HepG2 (cell line): ENCODE data around the gene YEATS2. TPM values are rescaled to one million over a fixed set of nuclear protein-coding genes. Genes with fewer than 3 reads are reported as not detected.

ENCODE experiments used
- ATAC-seq: fragments of 200-7000 bp; cut with Tn5 transposase; 3 replicates; pipeline ENCODE4 v1.9.1; 2020; ENCODE audit warnings: mild to moderate bottlenecking, moderate library complexity
- BruUV-seq: library from RNA; stranded (reverse); fragments of 400-500 nt; replicated peaks from 2 replicates; lab custom pipeline; 2021; lab: Mats Ljungman, UMichigan
- CTCF ChIA-PET: fragments of 300-600 bp; formaldehyde crosslinking; extraction: SDS; loops from one replicate; lab custom pipeline; 2021; ENCODE audit warnings: low total read pairs, inconsistent platforms, low intra/inter-chr PET ratio; lab: Yijun Ruan, JAX
- POLR2A ChIA-PET: fragments of 350-600 bp; sonication (Branson Sonifier 250); formaldehyde crosslinking; loops from one replicate; lab custom pipeline; 2020; ENCODE audit warnings: antibody characterized with exemption, inconsistent platforms; lab: Yijun Ruan, JAX
- DNase-seq: peaks from one replicate; pipeline ENCODE4 v3.0.0-alpha.2; 2015; ENCODE audit warnings: low spot score
- FAIRE-seq: peaks from 3 replicates; lab custom pipeline; 2011; peaks lifted over from hg19 to GRCh38; lab: Jason Lieb, UNC
- H2AFZ ChIP-seq: one replicate; pipeline ENCODE4 v1.6.1; 2011; ENCODE audit warnings: low read length, inconsistent platforms
- H3K27ac ChIP-seq: fragments of 300-600 bp; 3 replicates; pipeline ENCODE4 v1.8.0; 2011; ENCODE audit warnings: mixed run types, mild to moderate bottlenecking, mixed read lengths, low read length, inconsistent platforms; ENCODE audit not compliant: insufficient read depth; ENCODE audit errors: extremely low read length
- H3K27me3 ChIP-seq, 2 experiments: fragments of 200-600 bp in 1 of 2; 2 replicates in 1 of 2; 3 replicates in 1 of 2; pipeline versions ENCODE4 v1.6.0 to v1.8.0; 2011; ENCODE audit warnings: low read length in 2 of 2, mild to moderate bottlenecking in 2 of 2, moderate library complexity in 2 of 2, inconsistent platforms in 1 of 2; ENCODE audit not compliant: insufficient read depth in 2 of 2, control insufficient read depth in 1 of 2
- H3K36me3 ChIP-seq, 2 experiments: fragments of 200-600 bp in 1 of 2; replicated peaks in 1 of 2; 2 replicates in 1 of 2; 3 replicates in 1 of 2; pipeline versions ENCODE4 v1.5.1 to v1.8.0; 2011; ENCODE audit warnings: low read length in 2 of 2, inconsistent platforms in 1 of 2; ENCODE audit not compliant: insufficient read depth in 2 of 2, control insufficient read depth in 1 of 2
- H3K4me1 ChIP-seq: 2 replicates; pipeline ENCODE4 v1.5.1; 2012; ENCODE audit warnings: low read length, inconsistent platforms; ENCODE audit not compliant: insufficient read depth
- H3K4me2 ChIP-seq: 2 replicates; pipeline ENCODE4 v1.6.0; 2011; ENCODE audit warnings: low read depth, low read length, inconsistent platforms
- H3K4me3 ChIP-seq, 3 experiments: fragments of 200-600 bp in 1 of 3; sonication (generic), shearing (Covaris generic) in 1 of 3; replicated peaks in 1 of 3; 2 replicates each; pipeline ENCODE4 v1.5.1; 2011 to 2016; ENCODE audit warnings: low read length in 3 of 3, inconsistent platforms in 2 of 3, low read depth in 2 of 3, mild to moderate bottlenecking in 2 of 3, control low read depth in 1 of 3, mixed read lengths in 1 of 3; ENCODE audit not compliant: insufficient read depth in 1 of 3
- H3K79me2 ChIP-seq: one replicate; pipeline ENCODE4 v1.6.1; 2011; ENCODE audit warnings: low read length, inconsistent platforms; ENCODE audit not compliant: insufficient read depth
- H3K9ac ChIP-seq: 2 replicates; pipeline ENCODE4 v1.6.0; 2011; ENCODE audit warnings: mild to moderate bottlenecking, low read depth, low read length, inconsistent platforms; ENCODE audit not compliant: insufficient read depth
- H3K9me3 ChIP-seq: 2 replicates; pipeline ENCODE4 v1.5.1; 2012; ENCODE audit warnings: mild to moderate bottlenecking, low read length
- H4K20me1 ChIP-seq: 2 replicates; pipeline ENCODE4 v1.6.0; 2011; ENCODE audit warnings: inconsistent platforms, mild to moderate bottlenecking, low read length, moderate library complexity; ENCODE audit not compliant: insufficient read depth
- ARHGAP35 ChIP-seq: sonication (generic); formaldehyde crosslinking; IDR thresholded peaks from 2 replicates; pipeline ENCODE4 v1.9.0; 2022; ENCODE audit warnings: mild to moderate bottlenecking, inconsistent platforms, moderate library complexity, missing genetic modification reagents, borderline replicate concordance
- FOXM1 ChIP-seq: sonication (generic); formaldehyde crosslinking; IDR thresholded peaks from 2 replicates; pipeline ENCODE4 v1.5.0; 2020; ENCODE audit warnings: missing genetic modification reagents
- GABPA ChIP-seq, 2 experiments: IDR thresholded peaks; 2 replicates each; pipeline ENCODE4 v1.6.1; 2011 to 2016; ENCODE audit warnings: low read depth in 2 of 2, low read length in 1 of 2, missing biosample characterization in 1 of 2, missing genetic modification characterization in 1 of 2
- ISX ChIP-seq: sonication (generic); formaldehyde crosslinking; conservative IDR thresholded peaks from 2 replicates; pipeline ENCODE4 v1.5.0; 2020; ENCODE audit warnings: missing genetic modification reagents
- KDM6A ChIP-seq: IDR thresholded peaks from 2 replicates; pipeline ENCODE4 v1.6.1; 2016; ENCODE audit warnings: low read depth
- MLX ChIP-seq: IDR thresholded peaks from 2 replicates; pipeline ENCODE4 v1.6.1; 2016
- PCBP1 ChIP-seq: fragments of 200-400 bp; formaldehyde crosslinking; IDR thresholded peaks from 2 replicates; pipeline ENCODE4 v1.6.1; 2017; ENCODE audit warnings: mild to moderate bottlenecking, low read depth, low read length, borderline replicate concordance
- TAF1 ChIP-seq: sonication (generic); formaldehyde crosslinking; IDR thresholded peaks from 2 replicates; pipeline ENCODE4 v1.4.0; 2020; ENCODE audit warnings: missing genetic modification reagents
- ZBTB39 ChIP-seq: sonication (generic); formaldehyde crosslinking; IDR thresholded peaks from 2 replicates; pipeline ENCODE4 v1.5.0; 2020; ENCODE audit warnings: missing genetic modification reagents
- ZNF253 ChIP-seq: sonication (generic); formaldehyde crosslinking; IDR thresholded peaks from 2 replicates; pipeline ENCODE4 v1.8.0; 2022; ENCODE audit warnings: mild to moderate bottlenecking, missing genetic modification reagents, borderline replicate concordance
- ZNF432 ChIP-seq: sonication (generic); formaldehyde crosslinking; IDR thresholded peaks from 2 replicates; pipeline ENCODE4 v1.5.0; 2020; ENCODE audit warnings: missing genetic modification reagents, mild to moderate bottlenecking, borderline replicate concordance
- ZNF564 ChIP-seq: sonication (generic); formaldehyde crosslinking; IDR thresholded peaks from 2 replicates; pipeline ENCODE4 v1.8.1; 2023; ENCODE audit warnings: mild to moderate bottlenecking, missing genetic modification reagents
- ZNF687 ChIP-seq: sonication (generic); formaldehyde crosslinking; IDR thresholded peaks from 2 replicates; pipeline ENCODE4 v1.5.1; 2020; ENCODE audit warnings: mild to moderate bottlenecking, missing genetic modification reagents, moderate library complexity
- WGBS: methylation state at CpG from one replicate; pipeline ENCODE4 v1.1.6; 2017; ENCODE audit warnings: low lambda C conversion rate; 5-methylcytosine and 5-hydroxymethylcytosine counted together
- in situ Hi-C: cut with HindIII; loops from 2 replicates; pipeline ENCODE4 v1.10.0; 2017; ENCODE audit warnings: low pct_unique_long_range_greater_than_20kb; ENCODE audit not compliant: extremely low pct_ligation_motif_present
- intact Hi-C: fragments of 100-400 bp; cut with micrococcal nuclease; formaldehyde crosslinking; loops from one replicate; pipeline ENCODE4 v1.10.0; 2022; ENCODE audit not compliant: unreplicated experiment
- polyA plus RNA-seq, 8 experiments: library from polyadenylated mRNA; depleted of rRNA in 3 of 8; stranded (reverse) in 7 of 8; unstranded in 1 of 8; fragments of >200 nt; fragmentation: Illumina TruSeq in 4 of 8; extraction: Trizol in 4 of 8; gene quantifications; 2 replicates each; pipeline versions ENCODE4 v1.2.1 to v1.2.3, GENCODE V29; 2011 to 2016; ENCODE audit warnings: low read depth in 4 of 8, missing spikeins in 1 of 8, mixed read lengths in 1 of 8; ENCODE audit not compliant: insufficient read depth in 1 of 8
- total RNA-seq, 5 experiments: library from RNA; depleted of rRNA; stranded (reverse); fragments of >200 nt; fragmentation: Illumina TruSeq; extraction: Trizol; gene quantifications; 2 replicates each; pipeline ENCODE4 v1.2.3, GENCODE V29; 2016; ENCODE audit warnings: low read depth in 1 of 5
- TF ChIP-seq, protein P1 (sequence below): sonication (generic); formaldehyde crosslinking; IDR thresholded peaks from 2 replicates; pipeline ENCODE4 v1.9.0; 2021; ENCODE audit warnings: missing genetic modification reagents, mild to moderate bottlenecking, borderline replicate concordance
- TF ChIP-seq, protein P2 (sequence below): sonication (generic); formaldehyde crosslinking; IDR thresholded peaks from 2 replicates; pipeline ENCODE4 v1.5.1; 2020; ENCODE audit warnings: mild to moderate bottlenecking, moderate library complexity, missing genetic modification reagents

Gene YEATS2
- total and polyA plus RNA-seq, 2 of the 13 experiments (the other 11 are each of a cell fraction or from before 2014, with no cell fraction given) = 18.6 to 33.7 TPM

DNA sequence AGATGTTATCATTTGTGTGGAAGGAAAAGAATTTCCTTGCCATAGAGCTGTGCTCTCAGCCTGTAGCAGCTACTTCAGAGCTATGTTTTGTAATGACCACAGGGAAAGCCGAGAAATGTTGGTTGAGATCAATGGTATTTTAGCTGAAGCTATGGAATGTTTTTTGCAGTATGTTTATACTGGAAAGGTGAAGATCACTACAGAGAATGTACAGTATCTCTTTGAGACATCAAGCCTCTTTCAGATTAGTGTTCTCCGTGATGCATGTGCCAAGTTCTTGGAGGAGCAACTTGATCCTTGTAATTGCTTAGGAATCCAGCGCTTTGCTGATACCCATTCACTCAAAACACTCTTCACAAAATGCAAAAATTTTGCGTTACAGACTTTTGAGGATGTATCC is 47.0 kb upstream of the YEATS2 start:
- Histone ChIP-seq H4K20me1 (no peaks in the 10 kb centered on the region), H3K4me3 (no peak overlapping the region), H2AFZ (no peak overlapping the region)
- POLR2A ChIA-PET = no interaction called here
- FAIRE-seq = no peak
- no peak for TF ChIP-seq FOXM1
- TF ChIP-seq ZNF564 (CRISPR knock-in tag) = no peak
- TF ChIP-seq ARHGAP35 = no peak
- TF ChIP-seq ISX (CRISPR knock-in tag) = no peak
- no peak for TF ChIP-seq MLX (CRISPR knock-in tag)
- TF ChIP-seq TAF1 (CRISPR knock-in tag) = no peak
- TF ChIP-seq, protein P1, sequence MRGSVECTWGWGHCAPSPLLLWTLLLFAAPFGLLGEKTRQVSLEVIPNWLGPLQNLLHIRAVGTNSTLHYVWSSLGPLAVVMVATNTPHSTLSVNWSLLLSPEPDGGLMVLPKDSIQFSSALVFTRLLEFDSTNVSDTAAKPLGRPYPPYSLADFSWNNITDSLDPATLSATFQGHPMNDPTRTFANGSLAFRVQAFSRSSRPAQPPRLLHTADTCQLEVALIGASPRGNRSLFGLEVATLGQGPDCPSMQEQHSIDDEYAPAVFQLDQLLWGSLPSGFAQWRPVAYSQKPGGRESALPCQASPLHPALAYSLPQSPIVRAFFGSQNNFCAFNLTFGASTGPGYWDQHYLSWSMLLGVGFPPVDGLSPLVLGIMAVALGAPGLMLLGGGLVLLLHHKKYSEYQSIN (CRISPR knock-in tag) = no peak
- TF ChIP-seq GABPA (IDR thresholded peaks at IDR 0.05; ENCODE audit: low read depth, low read length) = no peak
- TF ChIP-seq GABPA (CRISPR knock-in tag; IDR thresholded peaks at IDR 0.05; ENCODE audit: low read depth) = no peak
- TF ChIP-seq ZNF253 (CRISPR knock-in tag) = no peak
- no peak for TF ChIP-seq ZNF687 (CRISPR knock-in tag)
- TF ChIP-seq ZBTB39 (CRISPR knock-in tag) = no peak
- no peak for TF ChIP-seq PCBP1
- TF ChIP-seq KDM6A (CRISPR knock-in tag) = no peak
- TF ChIP-seq ZNF432 (CRISPR knock-in tag) = no peak
- TF ChIP-seq, protein P2, sequence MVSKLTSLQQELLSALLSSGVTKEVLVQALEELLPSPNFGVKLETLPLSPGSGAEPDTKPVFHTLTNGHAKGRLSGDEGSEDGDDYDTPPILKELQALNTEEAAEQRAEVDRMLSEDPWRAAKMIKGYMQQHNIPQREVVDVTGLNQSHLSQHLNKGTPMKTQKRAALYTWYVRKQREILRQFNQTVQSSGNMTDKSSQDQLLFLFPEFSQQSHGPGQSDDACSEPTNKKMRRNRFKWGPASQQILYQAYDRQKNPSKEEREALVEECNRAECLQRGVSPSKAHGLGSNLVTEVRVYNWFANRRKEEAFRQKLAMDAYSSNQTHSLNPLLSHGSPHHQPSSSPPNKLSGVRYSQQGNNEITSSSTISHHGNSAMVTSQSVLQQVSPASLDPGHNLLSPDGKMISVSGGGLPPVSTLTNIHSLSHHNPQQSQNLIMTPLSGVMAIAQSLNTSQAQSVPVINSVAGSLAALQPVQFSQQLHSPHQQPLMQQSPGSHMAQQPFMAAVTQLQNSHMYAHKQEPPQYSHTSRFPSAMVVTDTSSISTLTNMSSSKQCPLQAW (CRISPR knock-in tag) = no peak
- TF ChIP-seq, all 625 proteins: peak for 0
- Histone ChIP-seq H3K79me2 (no peaks in the 10 kb centered on the region), H3K27ac (no peak overlapping the region), H3K9me3 (peaks cover 24% of the 10 kb centered on the region), H3K4me1 (no peaks in the 10 kb centered on the region), H3K4me2 (no peak overlapping the region), H3K36me3 (peaks cover 3 to 7% of the 10 kb centered on the region in 2 experiments; a peak in 3 of 5 replicates), H3K27me3 (no peaks in the 10 kb centered on the region; a peak in 1 of 5 replicates), H3K9ac (no peak overlapping the region)
- ATAC-seq (no peak), DNase-seq (no peak)
- 88% methylated on average over 4 of the region's 4 CpGs for WGBS
- in situ Hi-C loops = no loop called here
- TSS peak; percentile 32 for BruUV-seq
- CTCF ChIA-PET = no interaction called here
- intact Hi-C loops = no loop called here
